Gastrocnemius medialis (tissue), 4 donors: ENCODE results near the gene PBRM1.

Experiments
- POLR2A ChIP-seq, 2 donors: fragments of 450-650 bp; IDR thresholded peaks; one replicate each; pipeline ENCODE4 v1.6.1; 2017; ENCODE audit warnings: antibody characterized with exemption in 2 of 2, mild to moderate bottlenecking in 2 of 2, moderate library complexity in 2 of 2
- TF ChIP-seq, protein P1 (sequence below), 5 experiments: fragments of 450-650 bp in 3 of 5; fragments of 200-600 bp in 2 of 5; sonication (generic) in 2 of 5; IDR thresholded peaks in 4 of 5; conservative IDR thresholded peaks in 1 of 5; 1 replicate in 4 of 5; 2 replicates in 1 of 5; pipeline ENCODE4 v1.5.1; 2016 to 2019; ENCODE audit warnings: antibody characterized with exemption in 5 of 5, mild to moderate bottlenecking in 3 of 5, moderate library complexity in 3 of 5

DNA sequence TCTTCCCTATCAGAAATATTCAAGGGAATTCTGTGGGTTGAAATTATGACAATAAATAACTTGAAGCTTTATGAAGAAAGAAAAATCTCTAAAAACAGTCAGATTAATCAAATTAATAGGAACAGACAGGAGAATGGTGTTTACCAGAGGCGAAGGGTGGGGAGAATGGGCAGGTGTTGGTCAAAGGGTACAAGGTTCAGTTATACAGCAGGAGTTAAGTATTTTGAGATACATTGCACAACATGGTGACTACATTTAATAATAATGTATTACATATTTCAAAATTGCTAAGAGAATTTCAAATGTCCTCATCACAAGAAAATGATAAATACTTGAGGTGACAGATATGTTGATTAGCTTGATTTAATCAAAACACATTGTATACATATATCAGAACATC, 38.8 kb upstream of the PBRM1 start:
- TF ChIP-seq, protein P1, sequence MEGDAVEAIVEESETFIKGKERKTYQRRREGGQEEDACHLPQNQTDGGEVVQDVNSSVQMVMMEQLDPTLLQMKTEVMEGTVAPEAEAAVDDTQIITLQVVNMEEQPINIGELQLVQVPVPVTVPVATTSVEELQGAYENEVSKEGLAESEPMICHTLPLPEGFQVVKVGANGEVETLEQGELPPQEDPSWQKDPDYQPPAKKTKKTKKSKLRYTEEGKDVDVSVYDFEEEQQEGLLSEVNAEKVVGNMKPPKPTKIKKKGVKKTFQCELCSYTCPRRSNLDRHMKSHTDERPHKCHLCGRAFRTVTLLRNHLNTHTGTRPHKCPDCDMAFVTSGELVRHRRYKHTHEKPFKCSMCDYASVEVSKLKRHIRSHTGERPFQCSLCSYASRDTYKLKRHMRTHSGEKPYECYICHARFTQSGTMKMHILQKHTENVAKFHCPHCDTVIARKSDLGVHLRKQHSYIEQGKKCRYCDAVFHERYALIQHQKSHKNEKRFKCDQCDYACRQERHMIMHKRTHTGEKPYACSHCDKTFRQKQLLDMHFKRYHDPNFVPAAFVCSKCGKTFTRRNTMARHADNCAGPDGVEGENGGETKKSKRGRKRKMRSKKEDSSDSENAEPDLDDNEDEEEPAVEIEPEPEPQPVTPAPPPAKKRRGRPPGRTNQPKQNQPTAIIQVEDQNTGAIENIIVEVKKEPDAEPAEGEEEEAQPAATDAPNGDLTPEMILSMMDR (IDR thresholded peaks at IDR 0.05 in 4 of 5, conservative IDR thresholded peaks at IDR 0.05 in 1 of 5), result no peak
- TF ChIP-seq POLR2A (IDR thresholded peaks at IDR 0.05), result no peak
